Prostate gland (tissue), 2 donors: ENCODE results near the gene FAP. TPM values are rescaled to one million over a fixed set of nuclear protein-coding genes. Genes with fewer than 3 reads are reported as not detected.

Experiments
- DNase-seq: peaks from one replicate; pipeline ENCODE4 v3.0.0-alpha.2; 2019; ENCODE audit warnings: low spot score
- H3K27ac ChIP-seq, 2 donors: fragments of 200-600 bp; sonication (generic); 2 replicates each; pipeline ENCODE4 v1.5.1; 2017 to 2019
- H3K27me3 ChIP-seq: fragments of 200-600 bp; sonication (generic); replicated peaks from 2 replicates; pipeline ENCODE4 v1.5.1; 2019; ENCODE audit not compliant: insufficient read depth
- H3K36me3 ChIP-seq, 2 donors: fragments of 200-600 bp; sonication (generic); 1 replicate in 1 of 2; 2 replicates in 1 of 2; pipeline versions ENCODE4 v1.5.1 to v1.8.1; 2017 to 2019
- H3K4me1 ChIP-seq: fragments of 200-600 bp; sonication (generic); replicated peaks from 2 replicates; pipeline ENCODE4 v1.5.1; 2019
- H3K4me3 ChIP-seq, 2 donors: fragments of 200-600 bp; sonication (generic); 2 replicates each; pipeline ENCODE4 v1.5.1; 2017 to 2019
- H3K9me3 ChIP-seq: fragments of 200-600 bp; sonication (generic); 2 replicates; pipeline ENCODE4 v1.5.1; 2017
- CTCF ChIP-seq, 4 experiments: fragments of 200-600 bp in 2 of 4; fragments of 450-650 bp in 2 of 4; sonication (generic) in 2 of 4; IDR thresholded peaks; 1 replicate in 3 of 4; 2 replicates in 1 of 4; pipeline ENCODE4 v1.5.1; 2016 to 2019; ENCODE audit warnings: antibody characterized with exemption in 4 of 4, mild to moderate bottlenecking in 2 of 4, moderate library complexity in 2 of 4
- POLR2A ChIP-seq: fragments of 450-650 bp; IDR thresholded peaks from one replicate; pipeline ENCODE4 v1.6.1; 2016; ENCODE audit warnings: antibody characterized with exemption, mild to moderate bottlenecking
- POLR2AphosphoS5 ChIP-seq: sonication (generic); formaldehyde crosslinking; IDR thresholded peaks from one replicate; pipeline ENCODE4 v1.6.1; 2017; ENCODE audit warnings: antibody characterized with exemption
- WGBS: methylation state at CpG from one replicate; pipeline ENCODE4 v1.1.5; 2018; 5-methylcytosine and 5-hydroxymethylcytosine counted together
- intact Hi-C: fragments of 100-400 bp; cut with DNase I; formaldehyde crosslinking; loops from one replicate; pipeline ENCODE4 v1.14.2; 2022
- total RNA-seq, 2 donors: library from RNA; depleted of rRNA; stranded (reverse); fragments of >200 nt; gene quantifications; one replicate each; pipeline ENCODE4 v1.1.0, GENCODE V29; 2016

FAP gene
- total RNA-seq, 2 donors from 2014 or later: 2.0 TPM; not detected in 1

GRCh38 chr2:162245061-162245460 is 1.8 kb upstream of the FAP start:
- no peaks in the 10 kb centered on the region for H3K9me3 ChIP-seq
- TF ChIP-seq CTCF (IDR thresholded peaks at IDR 0.05) (no peak), POLR2AphosphoS5 (no peak), POLR2A (no peak)
- no peaks in the 10 kb centered on the region for H3K4me1 ChIP-seq
- no peak overlapping the region for H3K4me3 ChIP-seq
- no peaks in the 10 kb centered on the region for H3K27me3 ChIP-seq
- 73% methylated on average over 1 of the region's 1 CpG for WGBS
- no peak for DNase-seq
- H3K27ac ChIP-seq: no peak overlapping the region
- no peaks in the 10 kb centered on the region for H3K36me3 ChIP-seq
- intact Hi-C loops: no loop called here

- 27% methylated on average over 2 of the region's 2 CpGs for WGBS
- no peak for TF ChIP-seq CTCF (IDR thresholded peaks at IDR 0.05)
- TF ChIP-seq POLR2AphosphoS5: peak; percentile 5
- Histone ChIP-seq H3K4me3 (no peak overlapping the region), H3K27ac (no peak overlapping the region), H3K36me3 (no peaks in the 10 kb centered on the region), H3K27me3 (no peaks in the 10 kb centered on the region), H3K9me3 (no peaks in the 10 kb centered on the region), H3K4me1 (no peaks in the 10 kb centered on the region)
- intact Hi-C loops: no loop called here
- DNase-seq: no peak
These were observed 1.3 kb upstream of the FAP start for GRCh38 chr2:162244541-162245031.

GRCh38 chr2:162243715-162244114 is 470 bp upstream of the FAP start:
- Histone ChIP-seq H3K36me3 (no peaks in the 10 kb centered on the region), H3K27me3 (no peaks in the 10 kb centered on the region), H3K4me3 (no peak overlapping the region), H3K9me3 (no peaks in the 10 kb centered on the region), H3K4me1 (no peaks in the 10 kb centered on the region), H3K27ac (no peak overlapping the region)
- DNase-seq: no peak
- WGBS: 62% methylated on average over 1 of the region's 1 CpG
- intact Hi-C loops: no loop called here
- TF ChIP-seq POLR2AphosphoS5 (no peak), CTCF (IDR thresholded peaks at IDR 0.05) (no peak), POLR2A (no peak)

GRCh38 chr2:162242586-162243280 is 512 bp downstream of the FAP start:
- H3K27me3 ChIP-seq: no peaks in the 10 kb centered on the region
- no peak overlapping the region for H3K27ac ChIP-seq
- no peaks in the 10 kb centered on the region for H3K36me3 ChIP-seq
- no peak for DNase-seq
- H3K4me3 ChIP-seq: no peak overlapping the region
- 52% methylated on average over 5 of the region's 5 CpGs for WGBS
- H3K4me1 ChIP-seq: no peaks in the 10 kb centered on the region
- no peak for TF ChIP-seq POLR2AphosphoS5
- no peak for TF ChIP-seq POLR2A
- no peak for TF ChIP-seq CTCF (IDR thresholded peaks at IDR 0.05)
- intact Hi-C loops: no loop called here
- no peaks in the 10 kb centered on the region for H3K9me3 ChIP-seq

GRCh38 chr2:162241571-162241970 is 1.7 kb downstream of the FAP start:
- Histone ChIP-seq H3K36me3 (no peaks in the 10 kb centered on the region), H3K4me3 (no peak overlapping the region), H3K9me3 (no peaks in the 10 kb centered on the region), H3K4me1 (no peaks in the 10 kb centered on the region), H3K27me3 (no peaks in the 10 kb centered on the region), H3K27ac (no peak overlapping the region)
- intact Hi-C loops: no loop called here
- 84% methylated on average over 1 of the region's 1 CpG for whole genome bisulfite sequencing
- no peak for TF ChIP-seq CTCF (IDR thresholded peaks at IDR 0.05)
- TF ChIP-seq POLR2AphosphoS5: no peak
- no peak for TF ChIP-seq POLR2A
- DNase-seq: no peak
